ENCODE measurements around the gene KLHL15.

GRCh38 chrX:23953908-23954269 lies 73.1 kb downstream of the KLHL15 start:
- TF ChIP-seq CTCF (IDR thresholded peaks at IDR 0.05) (0 out of 2 replicates have a peak, but pooled peaks have one; percentile 13), TEAD4 (IDR thresholded peaks at IDR 0.05; ENCODE audit: borderline replicate concordance, insufficient read depth) (no peak), POLR2AphosphoS5 (IDR thresholded peaks at IDR 0.05; ENCODE audit: low read depth, low read length) (no peak), CHD2 (IDR thresholded peaks at IDR 0.05; ENCODE audit: low read length, partially characterized antibody) (no peak), YY1 (IDR thresholded peaks at IDR 0.05; ENCODE audit: low read depth) (no peak), USF2 (IDR thresholded peaks at IDR 0.05; ENCODE audit: borderline replicate concordance, low read depth, low read length) (no peak), PBX3 (IDR thresholded peaks at IDR 0.05) (no peak), REST (IDR thresholded peaks at IDR 0.05; ENCODE audit: low read depth, low read length) (no peak), RXRA (IDR thresholded peaks at IDR 0.05; ENCODE audit: borderline replicate concordance, low read depth) (no peak), TCF12 (IDR thresholded peaks at IDR 0.05) (no peak), EP300 (IDR thresholded peaks at IDR 0.05; ENCODE audit: borderline replicate concordance in 1 of 2, low read depth in 1 of 2, low read length in 1 of 2) (no peak), EZH2phosphoT487 (IDR thresholded peaks at IDR 0.05; ENCODE audit: borderline replicate concordance, low read depth) (no peak)
